ENCODE results near the gene MYH9.
"Not testable (repeated sequence)": the region's sequence is repeated elsewhere in the genome, so short reads cannot be mapped to it uniquely, and the experiment has no call there.

MYH9 gene

GRCh38 chr22:36289948-36290371 is 97.8 kb downstream of the MYH9 start:
- DNase-seq = not testable (repeated sequence)

- no peak for DNase-seq
These were observed 98.3 kb downstream of the MYH9 start for GRCh38 chr22:36289406-36289870.

- no peak for DNase-seq
These were observed 99.0 kb downstream of the MYH9 start for GRCh38 chr22:36288571-36289405.

GRCh38 chr22:36287881-36288515 is 99.8 kb downstream of the MYH9 start:
- DNase-seq = peak; percentile 52

GRCh38 chr22:36286096-36286957 is 101.4 kb downstream of the MYH9 start:
- DNase-seq = peak; percentile 91

- DNase-seq = no peak
These were observed 102.2 kb downstream of the MYH9 start for GRCh38 chr22:36285545-36285944.

GRCh38 chr22:36285017-36285416 is 102.8 kb downstream of the MYH9 start:
- no peak for DNase-seq

- no peak for DNase-seq
These were observed 103.6 kb downstream of the MYH9 start for GRCh38 chr22:36284171-36284571.

GRCh38 chr22:36282328-36282831 is 105.4 kb downstream of the MYH9 start:
- DNase-seq = no peak

GRCh38 chr22:36281781-36282327 is 105.9 kb downstream of the MYH9 start:
- DNase-seq = no peak

- DNase-seq = no peak
These were observed 107.4 kb downstream of the MYH9 start for GRCh38 chr22:36280379-36280778.

- no peak for DNase-seq
These were observed 108.5 kb downstream of the MYH9 start for GRCh38 chr22:36279219-36279666.

- peak; percentile 86 for DNase-seq
These were observed 110.1 kb downstream of the MYH9 start for GRCh38 chr22:36277482-36278291.

GRCh38 chr22:36274531-36274930 is 113.2 kb downstream of the MYH9 start:
- no peak for DNase-seq

GRCh38 chr22:36271951-36272350 is 115.8 kb downstream of the MYH9 start:
- not testable (repeated sequence) for DNase-seq

- not testable (repeated sequence) for DNase-seq
These were observed 116.5 kb downstream of the MYH9 start for GRCh38 chr22:36271231-36271630.

- no peak for DNase-seq
These were observed 119.8 kb downstream of the MYH9 start for GRCh38 chr22:36267896-36268485.

GRCh38 chr22:36267058-36267457 is 120.7 kb downstream of the MYH9 start:
- peak; percentile 43 for DNase-seq

GRCh38 chr22:36263886-36264664 is 123.7 kb downstream of the MYH9 start:
- peak; percentile 34 for DNase-seq

- not testable (repeated sequence) for DNase-seq
These were observed 124.5 kb downstream of the MYH9 start for GRCh38 chr22:36263216-36263673.
